ENCODE results near the gene PNPLA7.

The PNPLA7 gene

DNA sequence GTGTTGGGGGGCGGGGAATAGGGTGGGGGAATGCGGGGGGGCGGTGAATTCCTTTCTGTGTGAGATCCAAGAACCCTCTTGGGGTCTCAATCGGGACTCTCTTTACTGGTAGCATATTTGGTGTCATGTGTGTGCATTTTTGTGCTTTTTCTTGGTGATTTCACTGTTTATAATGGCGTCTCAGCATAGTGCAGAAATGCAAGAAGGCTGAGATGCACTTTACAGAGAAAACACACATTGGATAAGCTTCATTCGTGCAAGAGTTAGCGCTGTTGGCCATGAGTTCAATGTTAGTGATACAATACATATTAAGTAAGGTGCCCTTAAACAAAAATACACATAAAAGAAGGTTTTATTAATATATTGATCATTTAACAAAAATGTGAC is 108.3 kb downstream of the PNPLA7 start:
- H3K36me3 ChIP-seq (ENCODE audit: control insufficient read depth, insufficient read depth, low read length) = no peaks in the 10 kb centered on the region
- H3K9me3 ChIP-seq (ENCODE audit: control insufficient read depth, low read length) = no peaks in the 10 kb centered on the region
- DNase-seq = no peak
- no peaks in the 10 kb centered on the region for H3K27me3 ChIP-seq (replicated peaks; ENCODE audit: control insufficient read depth, insufficient read depth, low read length, poor library complexity, severe bottlenecking)
- no peak overlapping the region for H3K4me3 ChIP-seq (ENCODE audit: insufficient read depth, low read depth, low read length, poor library complexity, severe bottlenecking)
- H3K4me1 ChIP-seq (ENCODE audit: control insufficient read depth, insufficient read depth, low read length, poor library complexity, severe bottlenecking) = peaks cover 9% of the 10 kb centered on the region
- H3K27ac ChIP-seq (ENCODE audit: insufficient read depth, low read length, poor library complexity, severe bottlenecking) = no peak overlapping the region

DNA sequence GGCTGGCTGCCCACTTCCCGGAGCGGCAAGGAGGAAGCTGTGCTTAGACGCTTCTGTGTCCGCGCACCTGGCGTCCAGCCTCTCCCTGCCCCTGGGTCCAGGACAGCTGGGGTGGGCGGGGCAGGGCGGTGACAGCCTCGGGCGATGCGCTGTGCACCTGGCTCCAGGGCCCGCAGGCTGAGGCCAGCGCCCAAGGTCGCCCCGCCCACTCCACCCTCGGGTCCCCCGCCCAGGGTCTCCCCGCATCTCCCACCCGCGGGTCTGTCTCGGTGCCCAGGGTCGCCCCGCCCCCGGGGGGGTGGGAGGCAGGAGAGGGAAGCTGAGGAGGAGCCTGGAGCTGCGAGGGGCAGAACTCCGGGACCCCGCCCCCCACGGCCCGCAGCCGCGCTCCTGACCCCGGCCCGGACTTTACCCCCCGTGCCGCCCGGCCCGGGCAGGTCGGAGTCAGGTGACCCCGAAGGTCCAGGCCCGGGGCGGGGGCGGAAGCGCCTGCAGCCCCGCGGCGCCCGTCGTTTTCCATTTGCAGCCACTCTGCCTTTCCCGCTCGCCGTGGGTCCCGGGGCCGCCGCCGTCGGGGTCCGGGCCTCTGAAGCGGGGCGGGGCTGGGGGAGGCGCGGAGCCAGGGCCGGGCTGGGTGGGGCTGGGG is 108.8 kb downstream of the PNPLA7 start, which contains the start of gene ENTPD8:
ENTPD8 (minus strand) TSS at position 69 of the 646 bp plus-strand sequence. CDS start 3,072 bp downstream, outside the sequence.
- no peak for DNase-seq
- no peaks in the 10 kb centered on the region for H3K27me3 ChIP-seq (replicated peaks; ENCODE audit: control insufficient read depth, insufficient read depth, low read length, poor library complexity, severe bottlenecking)
- H3K4me1 ChIP-seq (ENCODE audit: control insufficient read depth, insufficient read depth, low read length, poor library complexity, severe bottlenecking) = peaks cover 9% of the 10 kb centered on the region
- H3K36me3 ChIP-seq (ENCODE audit: control insufficient read depth, insufficient read depth, low read length) = no peaks in the 10 kb centered on the region
- H3K9me3 ChIP-seq (ENCODE audit: control insufficient read depth, low read length) = no peaks in the 10 kb centered on the region
- H3K27ac ChIP-seq (ENCODE audit: insufficient read depth, low read length, poor library complexity, severe bottlenecking) = no peak within 1 kb of the TSS
- peak within 1 kb of the TSS; percentile 32 for H3K4me3 ChIP-seq (ENCODE audit: insufficient read depth, low read depth, low read length, poor library complexity, severe bottlenecking)

DNA sequence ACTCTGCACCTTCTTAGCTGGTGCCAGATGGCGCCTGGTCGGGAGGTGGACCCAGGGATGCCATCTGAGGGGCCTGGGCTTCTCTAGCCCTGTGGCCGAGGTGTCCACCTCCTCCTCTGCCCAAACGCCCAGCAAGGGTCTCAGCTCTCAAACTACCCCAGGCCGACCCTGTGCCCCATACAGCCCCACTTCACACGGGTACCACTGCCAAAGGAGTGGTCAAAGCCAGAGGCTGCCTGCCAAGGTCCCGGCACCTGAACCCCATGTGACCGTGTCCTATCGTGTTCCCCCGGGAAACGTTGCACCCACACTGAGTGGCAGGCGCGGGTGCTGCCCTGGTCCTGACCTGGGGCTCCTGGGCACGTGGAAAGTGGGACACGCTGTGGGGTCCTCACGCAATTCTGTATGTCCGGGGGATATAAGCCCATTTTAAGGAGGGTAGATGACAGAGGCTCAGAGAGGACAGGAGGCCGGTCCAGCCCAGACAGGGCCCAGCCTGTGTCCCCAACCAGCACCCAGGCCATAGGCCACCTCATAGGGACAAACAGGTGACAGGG is 111.0 kb downstream of the PNPLA7 start:
- Histone ChIP-seq H3K9me3 (ENCODE audit: control insufficient read depth, low read length) (no peaks in the 10 kb centered on the region), H3K27me3 (replicated peaks; ENCODE audit: control insufficient read depth, insufficient read depth, low read length, poor library complexity, severe bottlenecking) (no peaks in the 10 kb centered on the region), H3K27ac (ENCODE audit: insufficient read depth, low read length, poor library complexity, severe bottlenecking) (no peak overlapping the region), H3K4me1 (ENCODE audit: control insufficient read depth, insufficient read depth, low read length, poor library complexity, severe bottlenecking) (peaks cover 4% of the 10 kb centered on the region), H3K4me3 (ENCODE audit: insufficient read depth, low read depth, low read length, poor library complexity, severe bottlenecking) (no peak overlapping the region), H3K36me3 (ENCODE audit: control insufficient read depth, insufficient read depth, low read length) (no peaks in the 10 kb centered on the region)
- DNase-seq = no peak

DNA sequence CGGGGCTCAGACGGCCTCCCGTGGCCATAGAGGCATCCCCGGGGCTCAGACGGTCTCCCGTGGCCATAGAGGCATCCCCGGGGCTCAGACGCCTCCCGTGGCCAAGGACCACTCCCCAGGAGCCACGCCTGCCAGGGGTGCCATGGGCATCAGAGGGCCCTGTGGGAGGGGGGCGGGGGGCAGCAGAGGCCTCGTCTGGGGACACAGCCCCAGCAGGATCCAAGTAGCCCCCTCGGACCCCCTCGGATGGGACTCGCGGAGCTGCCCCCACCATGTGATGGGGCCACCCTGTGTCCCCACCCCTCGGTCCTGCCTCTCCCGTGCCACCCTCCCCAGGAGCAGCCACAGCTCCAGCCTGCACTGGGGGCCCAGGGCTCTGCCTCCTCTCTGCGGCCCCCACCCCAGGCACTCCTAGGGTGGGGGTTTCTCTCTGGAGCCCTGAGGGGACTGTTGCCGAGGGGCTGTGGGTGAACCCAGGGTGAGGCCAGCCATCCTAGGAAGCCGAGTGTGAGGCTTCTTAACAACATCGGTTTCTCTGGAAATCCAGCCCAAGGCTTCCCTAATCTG is 111.5 kb downstream of the PNPLA7 start:
- Histone ChIP-seq H3K27ac (ENCODE audit: insufficient read depth, low read length, poor library complexity, severe bottlenecking) (no peak overlapping the region), H3K36me3 (ENCODE audit: control insufficient read depth, insufficient read depth, low read length) (no peaks in the 10 kb centered on the region), H3K4me1 (ENCODE audit: control insufficient read depth, insufficient read depth, low read length, poor library complexity, severe bottlenecking) (peaks cover 4% of the 10 kb centered on the region), H3K27me3 (replicated peaks; ENCODE audit: control insufficient read depth, insufficient read depth, low read length, poor library complexity, severe bottlenecking) (no peaks in the 10 kb centered on the region), H3K9me3 (ENCODE audit: control insufficient read depth, low read length) (no peaks in the 10 kb centered on the region), H3K4me3 (ENCODE audit: insufficient read depth, low read depth, low read length, poor library complexity, severe bottlenecking) (no peak overlapping the region)
- DNase-seq = no peak

DNA sequence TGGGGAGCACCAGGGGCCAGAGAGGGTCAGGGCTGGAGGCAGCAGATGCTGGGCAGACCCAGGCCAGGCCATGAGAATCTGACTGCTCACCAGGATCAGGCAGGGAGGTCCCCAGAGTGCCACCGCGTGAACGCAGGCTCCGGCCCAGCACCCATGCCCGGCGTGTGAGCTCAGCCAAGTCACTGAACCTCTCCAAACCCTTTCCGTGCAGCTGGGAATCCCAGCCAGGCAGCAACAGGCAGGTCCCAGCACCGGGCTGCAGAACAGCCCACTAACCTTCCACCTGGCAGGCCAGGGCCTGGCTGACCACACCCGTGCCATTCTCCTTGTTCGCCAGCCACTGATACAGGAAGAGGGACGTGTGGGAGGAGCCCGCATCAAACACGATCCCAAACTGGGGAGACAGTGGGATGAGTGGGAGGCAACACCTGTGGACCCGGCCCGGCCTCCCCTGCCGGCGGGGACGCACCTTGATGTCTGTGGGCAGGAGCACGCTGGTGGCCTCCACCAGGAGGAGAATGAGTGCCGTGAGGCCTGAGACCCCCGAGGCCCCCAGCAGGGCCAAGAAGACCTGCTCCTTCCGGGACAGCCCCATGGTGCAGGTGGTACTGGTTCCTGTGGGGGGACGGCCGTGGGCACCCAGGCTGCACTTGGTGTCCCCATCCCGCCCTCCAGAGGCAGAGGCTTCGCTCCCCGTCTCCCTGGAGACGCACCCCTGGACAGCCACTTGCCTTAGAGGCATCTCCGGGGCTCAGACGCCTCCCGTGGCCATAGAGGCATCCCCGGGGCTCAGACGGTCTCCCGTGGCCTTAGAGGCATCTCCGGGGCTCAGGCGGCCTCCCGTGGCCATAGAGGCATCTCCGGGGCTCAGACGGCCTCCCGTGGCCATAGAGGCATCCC is 112.3 kb downstream of the PNPLA7 start:
- H3K4me3 ChIP-seq (ENCODE audit: insufficient read depth, low read depth, low read length, poor library complexity, severe bottlenecking) = no peak overlapping the region
- no peak for DNase-seq
- H3K27ac ChIP-seq (ENCODE audit: insufficient read depth, low read length, poor library complexity, severe bottlenecking) = no peak overlapping the region
- H3K4me1 ChIP-seq (ENCODE audit: control insufficient read depth, insufficient read depth, low read length, poor library complexity, severe bottlenecking) = peaks cover 4% of the 10 kb centered on the region
- H3K36me3 ChIP-seq (ENCODE audit: control insufficient read depth, insufficient read depth, low read length) = no peaks in the 10 kb centered on the region
- H3K9me3 ChIP-seq (ENCODE audit: control insufficient read depth, low read length) = no peaks in the 10 kb centered on the region
- no peaks in the 10 kb centered on the region for H3K27me3 ChIP-seq (replicated peaks; ENCODE audit: control insufficient read depth, insufficient read depth, low read length, poor library complexity, severe bottlenecking)

DNA sequence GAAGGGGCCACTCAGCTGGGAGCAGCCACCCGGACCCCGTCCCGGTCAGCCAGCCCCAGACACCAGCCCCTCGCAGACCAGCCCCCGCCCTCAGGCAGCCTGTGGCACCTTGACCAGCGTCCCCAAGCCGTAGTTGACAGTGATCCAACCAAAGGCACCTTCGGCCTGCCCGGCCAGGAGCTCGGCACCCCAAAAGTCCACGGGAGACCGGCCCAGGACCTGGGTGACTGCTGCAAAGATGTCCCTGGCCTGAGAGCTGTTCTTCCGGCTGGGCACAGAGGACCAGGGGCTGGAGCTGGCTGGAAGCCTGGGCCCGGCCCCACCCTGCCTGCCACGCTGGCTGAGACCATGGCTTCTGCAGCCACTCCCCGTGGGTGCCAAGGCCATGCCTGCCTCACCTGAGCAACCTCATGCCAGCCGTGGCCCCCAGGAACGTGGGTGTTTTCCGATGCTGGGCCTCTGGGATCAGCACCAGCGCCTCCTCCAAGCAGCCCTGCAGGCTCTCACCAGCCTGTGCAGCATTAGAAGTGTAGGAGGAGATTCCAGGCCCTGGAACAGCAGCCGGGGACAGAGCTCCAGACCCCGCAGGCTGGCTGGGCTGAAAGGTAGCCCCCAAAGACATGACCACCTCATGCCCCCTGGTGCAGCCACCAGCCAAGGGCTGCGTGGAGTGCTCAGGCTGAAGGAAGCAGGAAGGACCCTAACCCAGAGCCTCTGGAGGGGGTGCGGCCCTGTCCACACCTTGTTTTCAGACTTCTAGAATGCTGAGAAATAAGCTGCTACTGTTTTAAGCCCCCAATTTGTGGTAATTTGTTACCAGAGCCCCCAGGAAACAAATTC is 113.2 kb downstream of the PNPLA7 start:
- Histone ChIP-seq H3K36me3 (ENCODE audit: control insufficient read depth, insufficient read depth, low read length) (no peaks in the 10 kb centered on the region), H3K9me3 (ENCODE audit: control insufficient read depth, low read length) (no peaks in the 10 kb centered on the region), H3K27ac (ENCODE audit: insufficient read depth, low read length, poor library complexity, severe bottlenecking) (no peak overlapping the region), H3K4me3 (ENCODE audit: insufficient read depth, low read depth, low read length, poor library complexity, severe bottlenecking) (no peak overlapping the region), H3K27me3 (replicated peaks; ENCODE audit: control insufficient read depth, insufficient read depth, low read length, poor library complexity, severe bottlenecking) (no peaks in the 10 kb centered on the region), H3K4me1 (ENCODE audit: control insufficient read depth, insufficient read depth, low read length, poor library complexity, severe bottlenecking) (peaks cover 4% of the 10 kb centered on the region)
- DNase-seq = no peak

DNA sequence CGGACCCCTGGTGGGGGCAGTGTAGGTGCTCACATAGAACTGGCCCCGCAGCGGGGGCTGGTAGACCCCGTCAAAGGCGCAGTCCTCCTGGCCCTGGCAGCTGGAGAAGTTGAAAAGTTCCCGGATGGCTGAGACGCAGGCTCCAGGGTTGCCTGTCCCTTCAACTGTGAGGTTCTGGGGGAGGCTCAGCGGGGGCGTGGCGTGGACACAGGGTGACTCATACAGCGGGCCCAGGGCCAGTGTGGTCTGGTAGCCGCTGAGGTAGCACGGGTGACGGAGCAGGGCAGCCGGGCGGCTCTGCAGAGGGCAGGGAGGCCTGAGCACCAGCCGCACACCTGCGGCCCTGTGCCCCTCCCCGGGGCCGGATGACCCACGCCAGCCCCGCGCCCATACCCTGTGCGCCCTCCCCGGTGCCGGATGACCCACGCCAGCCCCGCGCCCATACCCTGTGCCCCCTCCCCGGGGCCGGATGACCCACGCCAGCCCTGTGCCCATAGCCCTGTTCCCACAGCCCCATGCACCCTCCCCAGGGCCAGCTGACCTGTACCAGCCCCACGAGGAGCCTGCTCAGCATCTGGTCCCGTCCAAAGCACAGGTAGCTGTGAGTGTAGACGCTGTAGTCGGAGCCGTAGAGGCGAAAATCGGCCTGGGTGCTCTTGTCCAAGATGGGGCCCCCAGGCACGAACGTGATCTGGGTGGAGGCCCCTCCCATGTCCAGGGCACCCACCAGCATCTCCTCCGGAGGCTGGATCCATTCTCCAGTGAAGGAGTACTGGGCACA is 114.0 kb downstream of the PNPLA7 start:
- H3K27me3 ChIP-seq (replicated peaks; ENCODE audit: control insufficient read depth, insufficient read depth, low read length, poor library complexity, severe bottlenecking) = no peaks in the 10 kb centered on the region
- no peaks in the 10 kb centered on the region for H3K4me1 ChIP-seq (ENCODE audit: control insufficient read depth, insufficient read depth, low read length, poor library complexity, severe bottlenecking)
- H3K27ac ChIP-seq (ENCODE audit: insufficient read depth, low read length, poor library complexity, severe bottlenecking) = no peak overlapping the region
- H3K36me3 ChIP-seq (ENCODE audit: control insufficient read depth, insufficient read depth, low read length) = no peaks in the 10 kb centered on the region
- no peak for DNase-seq
- H3K9me3 ChIP-seq (ENCODE audit: control insufficient read depth, low read length) = no peaks in the 10 kb centered on the region
- H3K4me3 ChIP-seq (ENCODE audit: insufficient read depth, low read depth, low read length, poor library complexity, severe bottlenecking) = no peak overlapping the region

DNA sequence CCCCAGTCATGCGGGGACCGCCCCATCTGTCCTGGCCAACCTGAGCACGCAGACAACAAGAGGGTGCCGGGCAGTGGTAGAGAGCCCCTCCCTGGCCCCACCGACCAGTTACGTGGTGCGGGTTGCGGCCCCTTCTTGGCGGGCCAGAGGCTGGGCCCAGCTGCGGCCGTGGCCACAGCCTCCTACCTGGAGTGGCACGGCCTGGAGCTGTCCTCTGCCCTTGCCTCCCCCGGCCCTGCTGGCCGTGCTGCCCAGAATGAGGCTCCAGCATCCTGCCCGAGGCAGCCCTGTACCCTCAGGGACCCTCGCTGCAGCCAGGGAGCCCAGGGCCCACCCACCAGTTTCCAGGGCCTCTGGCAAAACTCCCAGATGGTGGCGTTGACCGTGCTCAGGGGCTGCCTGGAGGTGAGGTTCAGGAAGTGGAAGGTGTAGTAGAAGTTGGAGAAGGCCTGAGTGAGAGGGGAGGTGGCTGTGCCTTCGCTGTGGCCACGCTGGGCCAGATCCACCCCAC is 114.8 kb downstream of the PNPLA7 start:
- no peaks in the 10 kb centered on the region for H3K27me3 ChIP-seq (replicated peaks; ENCODE audit: control insufficient read depth, insufficient read depth, low read length, poor library complexity, severe bottlenecking)

More for the DNA sequence above, 114.8 kb downstream of the PNPLA7 start:
- DNase-seq = no peak
- Histone ChIP-seq H3K9me3 (ENCODE audit: control insufficient read depth, low read length) (no peaks in the 10 kb centered on the region), H3K27ac (ENCODE audit: insufficient read depth, low read length, poor library complexity, severe bottlenecking) (no peak overlapping the region), H3K36me3 (ENCODE audit: control insufficient read depth, insufficient read depth, low read length) (no peaks in the 10 kb centered on the region), H3K4me3 (ENCODE audit: insufficient read depth, low read depth, low read length, poor library complexity, severe bottlenecking) (no peak overlapping the region), H3K4me1 (ENCODE audit: control insufficient read depth, insufficient read depth, low read length, poor library complexity, severe bottlenecking) (no peaks in the 10 kb centered on the region)
